SKM-1 treated with dmso at 0.1 percent for 144 hours (cell line): ENCODE data around the gene LAP3.
A peak's percentile ranks its signal among the peaks of the same experiment; 100 is the strongest.
"Not testable (repeated sequence)": the region's sequence is repeated elsewhere in the genome, so short reads cannot be mapped to it uniquely, and the experiment has no call there.

Source experiments
- DNase-seq: peaks from one replicate; lab custom pipeline; 2025; ENCODE audit not compliant: unreplicated experiment; lab: John Stamatoyannopoulos, UW

Gene LAP3

GRCh38 chr4:17561195-17561909, 15.6 kb upstream of the LAP3 start:
- DNase-seq: no peak

- DNase-seq: no peak
Measured at GRCh38 chr4:17562157-17562556, 14.8 kb upstream of the LAP3 start.

- no peak for DNase-seq
Measured at GRCh38 chr4:17565846-17566245, 11.2 kb upstream of the LAP3 start.

GRCh38 chr4:17567271-17567670, 9.7 kb upstream of the LAP3 start:
- no peak for DNase-seq

GRCh38 chr4:17574206-17574605, 2.8 kb upstream of the LAP3 start:
- DNase-seq: no peak

- not testable (repeated sequence) for DNase-seq
Measured at GRCh38 chr4:17575177-17575576, 1.8 kb upstream of the LAP3 start.

- peak; percentile 17 for DNase-seq
Measured at GRCh38 chr4:17577665-17578481, 875 bp downstream of the LAP3 start.

- DNase-seq: peak; percentile 36
Measured at GRCh38 chr4:17578482-17578891, 1.5 kb downstream of the LAP3 start.

- no peak for DNase-seq
Measured at GRCh38 chr4:17580969-17581368, 4.0 kb downstream of the LAP3 start.

GRCh38 chr4:17583276-17583675, 6.3 kb downstream of the LAP3 start:
- no peak for DNase-seq

GRCh38 chr4:17583941-17584340, 6.9 kb downstream of the LAP3 start:
- DNase-seq: no peak

- DNase-seq: no peak
Measured at GRCh38 chr4:17584521-17585213, 7.7 kb downstream of the LAP3 start.

GRCh38 chr4:17587094-17587822, 10.3 kb downstream of the LAP3 start:
- DNase-seq: no peak

- no peak for DNase-seq
Measured at GRCh38 chr4:17589355-17589754, 12.4 kb downstream of the LAP3 start.

GRCh38 chr4:17595471-17596005, 18.5 kb downstream of the LAP3 start:
- DNase-seq: peak; percentile 14

GRCh38 chr4:17597517-17597916, 20.5 kb downstream of the LAP3 start:
- DNase-seq: no peak

GRCh38 chr4:17599826-17600225, 22.8 kb downstream of the LAP3 start:
- DNase-seq: no peak

GRCh38 chr4:17605236-17605635, 28.2 kb downstream of the LAP3 start:
- DNase-seq: no peak

- DNase-seq: no peak
Measured at GRCh38 chr4:17613761-17614415, 36.9 kb downstream of the LAP3 start.
